ENCODE results near the gene SYT14.

Gene SYT14

GRCh38 chr1:209929751-209930150 is 8.3 kb upstream of the SYT14 start:
- H3K4me3 ChIP-seq (replicated peaks; ENCODE audit: insufficient read depth, low read length): no peak overlapping the region
- TF ChIP-seq SPI1 (IDR thresholded peaks at IDR 0.05; ENCODE audit: borderline replicate concordance, low read depth) (no peak), GABPA (IDR thresholded peaks at IDR 0.05; ENCODE audit: low read depth) (no peak), CTCF (IDR thresholded peaks at IDR 0.05; ENCODE audit: insufficient read depth, low read length) (no peak), POLR2AphosphoS5 (IDR thresholded peaks at IDR 0.05; ENCODE audit: low read depth) (no peak)
- H3K27ac ChIP-seq (replicated peaks): no peak overlapping the region
- no peak for DNase-seq (ENCODE audit: low read depth in 1 of 2, low spot score in 1 of 2)
- H3K27me3 ChIP-seq (ENCODE audit: insufficient read depth, poor library complexity, severe bottlenecking): no peaks in the 10 kb centered on the region

GRCh38 chr1:209931141-209931540 is 6.9 kb upstream of the SYT14 start:
- no peak for TF ChIP-seq SPI1 (IDR thresholded peaks at IDR 0.05; ENCODE audit: borderline replicate concordance, low read depth)
- no peak for TF ChIP-seq CTCF (IDR thresholded peaks at IDR 0.05; ENCODE audit: insufficient read depth, low read length)
- TF ChIP-seq GABPA (IDR thresholded peaks at IDR 0.05; ENCODE audit: low read depth): no peak
- no peak for TF ChIP-seq REST (IDR thresholded peaks at IDR 0.05; ENCODE audit: insufficient replicate concordance, low read depth)
- TF ChIP-seq POLR2AphosphoS5 (IDR thresholded peaks at IDR 0.05; ENCODE audit: low read depth): no peak
- no peak for DNase-seq (ENCODE audit: low read depth in 1 of 2, low spot score in 1 of 2)
- H3K4me3 ChIP-seq (replicated peaks; ENCODE audit: insufficient read depth, low read length): no peak overlapping the region
- H3K27me3 ChIP-seq (ENCODE audit: insufficient read depth, poor library complexity, severe bottlenecking): no peaks in the 10 kb centered on the region
- no peak overlapping the region for H3K27ac ChIP-seq (replicated peaks)

- DNase-seq (ENCODE audit: low read depth in 1 of 2, low spot score in 1 of 2): no peak
- TF ChIP-seq SPI1 (IDR thresholded peaks at IDR 0.05; ENCODE audit: borderline replicate concordance, low read depth) (no peak), REST (IDR thresholded peaks at IDR 0.05; ENCODE audit: insufficient replicate concordance, low read depth) (no peak), GABPA (IDR thresholded peaks at IDR 0.05; ENCODE audit: low read depth) (no peak), CTCF (IDR thresholded peaks at IDR 0.05; ENCODE audit: insufficient read depth, low read length) (no peak), POLR2AphosphoS5 (IDR thresholded peaks at IDR 0.05; ENCODE audit: low read depth) (no peak)
- Histone ChIP-seq H3K27ac (replicated peaks) (no peak overlapping the region), H3K4me3 (replicated peaks; ENCODE audit: insufficient read depth, low read length) (no peak overlapping the region), H3K27me3 (ENCODE audit: insufficient read depth, poor library complexity, severe bottlenecking) (peaks cover 17% of the 10 kb centered on the region)
These were observed 1.9 kb upstream of the SYT14 start for GRCh38 chr1:209936125-209936524.

GRCh38 chr1:209945377-209945776 is 7.4 kb downstream of the SYT14 start:
- H3K27me3 ChIP-seq (ENCODE audit: insufficient read depth, poor library complexity, severe bottlenecking): peaks cover 11% of the 10 kb centered on the region
- DNase-seq (ENCODE audit: low read depth in 1 of 2, low spot score in 1 of 2): no peak
- H3K4me3 ChIP-seq (replicated peaks; ENCODE audit: insufficient read depth, low read length): no peak overlapping the region

More at GRCh38 chr1:209945377-209945776, 7.4 kb downstream of the SYT14 start:
- no peak overlapping the region for H3K27ac ChIP-seq (replicated peaks)
- TF ChIP-seq GABPA (IDR thresholded peaks at IDR 0.05; ENCODE audit: low read depth): no peak
- no peak for TF ChIP-seq SPI1 (IDR thresholded peaks at IDR 0.05; ENCODE audit: borderline replicate concordance, low read depth)
- TF ChIP-seq POLR2AphosphoS5 (IDR thresholded peaks at IDR 0.05; ENCODE audit: low read depth): no peak
- no peak for TF ChIP-seq CTCF (IDR thresholded peaks at IDR 0.05; ENCODE audit: insufficient read depth, low read length)
- no peak for TF ChIP-seq REST (IDR thresholded peaks at IDR 0.05; ENCODE audit: insufficient replicate concordance, low read depth)

Data from HL-60 (cell line).